Lower leg skin (tissue), 4 donors: ENCODE results near the gene USB1. TPM values are rescaled to one million over a fixed set of nuclear protein-coding genes. Genes with fewer than 3 reads are reported as not detected.

Experiments used
- DNase-seq, 2 donors: peaks; one replicate each; pipeline ENCODE4 v3.0.0-alpha.2; 2019; ENCODE audit warnings: low spot score in 2 of 2
- H3K4me3 ChIP-seq: fragments of 200-600 bp; sonication (generic); 2 replicates; pipeline ENCODE4 v1.5.1; 2017; ENCODE audit warnings: mild to moderate bottlenecking, low read depth; ENCODE audit not compliant: poor library complexity, severe bottlenecking
- POLR2A ChIP-seq, 2 donors: fragments of 450-650 bp; IDR thresholded peaks; one replicate each; pipeline ENCODE4 v1.6.1; 2016 to 2017; ENCODE audit warnings: antibody characterized with exemption in 2 of 2, mild to moderate bottlenecking in 1 of 2, moderate library complexity in 1 of 2
- WGBS, 2 donors: methylation state at CpG; one replicate each; pipeline ENCODE4 v1.1.5; 2018; 5-methylcytosine and 5-hydroxymethylcytosine counted together
- intact Hi-C: fragments of 100-400 bp; cut with DNase I; formaldehyde crosslinking; loops from one replicate; pipeline ENCODE4 v1.15.0; 2023; ENCODE audit warnings: low total_unique reads
- total RNA-seq, 4 donors: library from RNA; depleted of rRNA; stranded (reverse); fragments of >200 nt; gene quantifications; one replicate each; pipeline ENCODE4 v1.1.0, GENCODE V29; 2016
- TF ChIP-seq, protein P1 (sequence below), 3 donors: fragments of 450-650 bp; IDR thresholded peaks; one replicate each; pipeline ENCODE4 v1.5.1; 2016; ENCODE audit warnings: antibody characterized with exemption in 3 of 3, mild to moderate bottlenecking in 3 of 3, moderate library complexity in 2 of 3

Gene USB1
- total RNA-seq, 4 donors from 2014 or later: 13.3 to 34.2 (median 23.3) TPM

GRCh38 chr16:57987441-57988177 lies 13.6 kb upstream of the USB1 start:
- intact Hi-C loops: no loop called here

DNA sequence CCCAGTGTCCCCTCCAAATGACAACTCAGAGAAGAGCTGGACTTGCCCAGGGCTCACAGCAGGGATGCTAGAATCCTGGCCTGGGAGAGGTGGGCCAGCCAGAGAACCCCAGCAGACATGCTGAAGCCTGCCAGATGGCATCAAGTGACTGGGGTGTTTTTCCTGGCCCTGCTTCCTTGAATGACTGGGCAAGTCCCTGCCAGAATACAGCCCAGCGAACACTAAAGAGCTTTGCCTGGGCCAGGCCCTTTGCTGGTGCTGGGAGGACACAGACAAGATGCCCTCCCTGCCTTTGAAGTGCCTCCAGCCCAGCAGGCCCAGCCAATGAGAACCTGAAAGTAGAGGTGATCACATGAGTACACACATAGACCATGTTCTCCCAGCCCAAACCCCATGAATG lies 12.3 kb upstream of the USB1 start:
- intact Hi-C loops: no loop called here
- DNase-seq: no peak
- H3K4me3 ChIP-seq: no peak overlapping the region
- 55% methylated on average over 1 of the region's 1 CpG; no CpG with 5 or more reads in 1 of the 2 donors for WGBS, 2 donors
- TF ChIP-seq POLR2A (IDR thresholded peaks at IDR 0.05): no peak
- TF ChIP-seq, protein P1, sequence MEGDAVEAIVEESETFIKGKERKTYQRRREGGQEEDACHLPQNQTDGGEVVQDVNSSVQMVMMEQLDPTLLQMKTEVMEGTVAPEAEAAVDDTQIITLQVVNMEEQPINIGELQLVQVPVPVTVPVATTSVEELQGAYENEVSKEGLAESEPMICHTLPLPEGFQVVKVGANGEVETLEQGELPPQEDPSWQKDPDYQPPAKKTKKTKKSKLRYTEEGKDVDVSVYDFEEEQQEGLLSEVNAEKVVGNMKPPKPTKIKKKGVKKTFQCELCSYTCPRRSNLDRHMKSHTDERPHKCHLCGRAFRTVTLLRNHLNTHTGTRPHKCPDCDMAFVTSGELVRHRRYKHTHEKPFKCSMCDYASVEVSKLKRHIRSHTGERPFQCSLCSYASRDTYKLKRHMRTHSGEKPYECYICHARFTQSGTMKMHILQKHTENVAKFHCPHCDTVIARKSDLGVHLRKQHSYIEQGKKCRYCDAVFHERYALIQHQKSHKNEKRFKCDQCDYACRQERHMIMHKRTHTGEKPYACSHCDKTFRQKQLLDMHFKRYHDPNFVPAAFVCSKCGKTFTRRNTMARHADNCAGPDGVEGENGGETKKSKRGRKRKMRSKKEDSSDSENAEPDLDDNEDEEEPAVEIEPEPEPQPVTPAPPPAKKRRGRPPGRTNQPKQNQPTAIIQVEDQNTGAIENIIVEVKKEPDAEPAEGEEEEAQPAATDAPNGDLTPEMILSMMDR (IDR thresholded peaks at IDR 0.05): no peak

More at GRCh38 chr16:57987441-57988177, 13.6 kb upstream of the USB1 start:
- TF ChIP-seq POLR2A (IDR thresholded peaks at IDR 0.05): no peak
- TF ChIP-seq, protein P1 (IDR thresholded peaks at IDR 0.05): no peak
- no peak overlapping the region for H3K4me3 ChIP-seq
- no peak for DNase-seq
- WGBS, 2 donors: 95 to 98% methylated on average over 8 of the region's 8 CpGs

DNA sequence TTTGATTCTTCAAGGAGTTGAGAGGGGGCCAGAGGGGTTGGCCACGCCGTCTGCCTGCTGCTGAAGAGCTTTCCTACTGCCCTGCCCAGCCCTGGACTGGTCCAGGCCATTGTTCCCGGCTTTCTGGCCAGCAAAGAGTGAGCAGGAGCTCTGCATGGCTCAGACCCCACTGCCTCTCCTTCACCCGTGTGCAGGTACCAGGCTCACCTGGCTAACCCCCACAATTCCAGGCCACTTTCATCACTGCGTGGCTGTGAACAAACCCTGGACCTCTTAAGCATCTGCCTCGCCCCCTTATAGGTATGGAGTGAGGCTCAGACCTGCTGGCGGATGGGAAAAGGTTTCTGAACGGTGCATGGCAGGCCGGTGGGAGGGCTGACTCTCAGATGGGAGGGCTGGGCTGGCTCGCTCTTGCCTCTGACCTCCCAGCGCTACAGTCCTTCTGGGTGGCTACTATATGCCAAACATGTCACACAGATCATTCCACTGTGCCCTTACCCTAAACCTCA lies 9.6 kb upstream of the USB1 start:
- no peak for DNase-seq
- TF ChIP-seq, protein P1 (IDR thresholded peaks at IDR 0.05): no peak
- TF ChIP-seq POLR2A (IDR thresholded peaks at IDR 0.05): no peak
- H3K4me3 ChIP-seq: no peak overlapping the region
- intact Hi-C loops: loop anchor here (10.0 kb wide), 2 partner anchors 237 to 417 kb away; no protein-coding TSS in a partner anchor
- WGBS, 2 donors: 83 to 85% methylated on average over 11 of the region's 11 CpGs

GRCh38 chr16:57992084-57992483 lies 9.1 kb upstream of the USB1 start:
- TF ChIP-seq POLR2A (IDR thresholded peaks at IDR 0.05): no peak
- TF ChIP-seq, protein P1 (IDR thresholded peaks at IDR 0.05): no peak
- intact Hi-C loops: loop anchor here (10.0 kb wide), 2 partner anchors 237 to 417 kb away; no protein-coding TSS in a partner anchor
- H3K4me3 ChIP-seq: no peak overlapping the region
- WGBS, 2 donors: 92 to 96% methylated on average over 6 of the region's 6 CpGs
- no peak for DNase-seq

GRCh38 chr16:57993438-57993837 lies 7.8 kb upstream of the USB1 start:
- WGBS, 2 donors: 67 to 73% methylated on average over 8 of the region's 8 CpGs
- no peak overlapping the region for H3K4me3 ChIP-seq
- TF ChIP-seq POLR2A (IDR thresholded peaks at IDR 0.05): no peak
- TF ChIP-seq, protein P1 (IDR thresholded peaks at IDR 0.05): no peak
- intact Hi-C loops: loop anchor here (10.0 kb wide), 2 partner anchors 239 to 419 kb away; no protein-coding TSS in a partner anchor
- no peak for DNase-seq
